ENCODE measurements around the gene NCLN.

GRCh38 chr19:3204646-3205275, 19.0 kb downstream of the NCLN start:
- TF ChIP-seq NFIC (IDR thresholded peaks at IDR 0.05) (no peak), EP300 (IDR thresholded peaks at IDR 0.05; ENCODE audit: borderline replicate concordance) (no peak), TAF1 (IDR thresholded peaks at IDR 0.05; ENCODE audit: low read depth) (no peak), REST (IDR thresholded peaks at IDR 0.05; ENCODE audit: low read depth) (no peak), EGR1 (IDR thresholded peaks at IDR 0.05) (no peak), MAX (IDR thresholded peaks at IDR 0.05) (no peak), USF1 (IDR thresholded peaks at IDR 0.05) (no peak), TCF12 (IDR thresholded peaks at IDR 0.05; ENCODE audit: low read depth) (no peak), RAD21 (IDR thresholded peaks at IDR 0.05; ENCODE audit: low read depth) (no peak), CEBPB (IDR thresholded peaks at IDR 0.05) (no peak), CREB1 (IDR thresholded peaks at IDR 0.05; ENCODE audit: low read depth) (no peak), ZBTB7A (IDR thresholded peaks at IDR 0.05; ENCODE audit: low read depth) (no peak), FOXM1 (IDR thresholded peaks at IDR 0.05; ENCODE audit: borderline replicate concordance, low read depth) (no peak), TEAD4 (IDR thresholded peaks at IDR 0.05) (no peak)

Measured in Ishikawa (cell line).